Measurements from ENCODE around the gene COL9A3. TPM values are rescaled to one million over a fixed set of nuclear protein-coding genes. Genes with fewer than 3 reads are reported as not detected.
A peak's percentile ranks its signal among the peaks of the same experiment; 100 is the strongest.

COL9A3 gene
- total and polyA plus RNA-seq, 2 of the 8 experiments (the other 6 are each of a cell fraction or from before 2014, with no cell fraction given) = 21.7 to 80.1 TPM

DNA sequence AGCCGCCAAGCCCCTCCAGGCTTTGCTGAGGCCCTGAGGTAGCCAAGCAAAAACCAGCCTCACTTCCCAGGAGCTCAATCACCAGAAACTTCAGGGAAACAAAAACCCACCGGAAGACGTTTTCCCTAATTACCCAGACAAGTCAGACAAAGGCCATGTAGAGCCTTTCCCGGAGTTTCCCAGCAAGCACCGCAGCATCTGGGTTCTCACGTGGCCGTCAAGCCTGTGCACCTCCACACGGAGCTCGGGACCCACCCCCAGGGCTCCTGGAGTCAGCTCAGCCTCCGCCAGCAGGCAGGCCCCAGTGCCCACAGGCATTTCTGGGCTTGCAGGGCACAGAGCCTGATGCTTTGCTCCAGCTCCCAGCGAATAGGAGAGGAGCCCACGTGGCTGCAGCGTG, 30.7 kb upstream of the COL9A3 start:
- H2AK5ac ChIP-seq (ENCODE audit: low read depth, low read length) = no peak overlapping the region
- H3K4me3 ChIP-seq (ENCODE audit: extremely low read depth in 1 of 4, insufficient read depth in 2 of 4, low read depth in 3 of 4, low read length in 4 of 4) = no peak overlapping the region
- H3K79me1 ChIP-seq (ENCODE audit: low read depth, low read length) = no peaks in the 10 kb centered on the region
- H3K79me2 ChIP-seq (ENCODE audit: control insufficient read depth in 1 of 2, insufficient read depth in 2 of 2, low read length in 2 of 2) = no peaks in the 10 kb centered on the region
- no peaks in the 10 kb centered on the region for H3K23me2 ChIP-seq (ENCODE audit: low read depth, low read length)
- H3K27ac ChIP-seq (ENCODE audit: low read depth, low read length) = no peak overlapping the region
- TF ChIP-seq TAF1 (IDR thresholded peaks at IDR 0.05; ENCODE audit: low read depth, low read length) (no peak), EP300 (IDR thresholded peaks at IDR 0.05; ENCODE audit: borderline replicate concordance in 1 of 2, low read depth in 2 of 2, low read length in 2 of 2) (no peak), TCF12 (IDR thresholded peaks at IDR 0.05; ENCODE audit: low read depth, low read length) (no peak), EZH2 (IDR thresholded peaks at IDR 0.05; ENCODE audit: low read depth, low read length, severe bottlenecking) (no peak), EGR1 (IDR thresholded peaks at IDR 0.05; ENCODE audit: borderline replicate concordance, low read depth, low read length) (no peak), GABPA (IDR thresholded peaks at IDR 0.05; ENCODE audit: borderline replicate concordance, insufficient read depth, low read length) (no peak), POU5F1 (IDR thresholded peaks at IDR 0.05; ENCODE audit: low read depth, low read length) (no peak), SAP30 (IDR thresholded peaks at IDR 0.05; ENCODE audit: insufficient read depth, insufficient replicate concordance, low read length) (no peak), KDM5A (IDR thresholded peaks at IDR 0.05; ENCODE audit: low read length) (no peak)
- no peak overlapping the region for H3K14ac ChIP-seq (ENCODE audit: insufficient read length)
- ChIA-PET CTCF (ENCODE audit: partially characterized antibody) (interaction anchor here (0.8 to 1.9 kb wide), 8 partner anchors 22 to 240 kb away, joined by 3 to 5 read pairs (median 3); no protein-coding TSS in a partner anchor), POLR2A (ENCODE audit: partially characterized antibody) (no interaction called here)
- H4K8ac ChIP-seq (ENCODE audit: extremely low read depth, insufficient read depth, low read length) = peak overlapping the region; percentile 58; the same call in 1 of the 2 replicates
- peaks cover 0 to 2% (median under 1%) of the 10 kb centered on the region in 4 experiments; a peak in 3 of 7 replicates for H3K4me1 ChIP-seq (replicated peaks in 1 of 4; ENCODE audit: control insufficient read depth in 3 of 4, insufficient read depth in 4 of 4, low read length in 3 of 4)
- H3K23ac ChIP-seq (ENCODE audit: insufficient read length) = no peak overlapping the region
- H3K4me2 ChIP-seq (ENCODE audit: insufficient read depth in 1 of 2, low read depth in 2 of 2, low read length in 2 of 2) = no peak overlapping the region
- H2BK12ac ChIP-seq (ENCODE audit: low read depth, low read length) = no peak overlapping the region
- no peak for FAIRE-seq
- no peak overlapping the region for H2BK15ac ChIP-seq (ENCODE audit: low read length)
- no peak overlapping the region for H3K9ac ChIP-seq (replicated peaks in 1 of 4; ENCODE audit: extremely low read depth in 1 of 4, low read depth in 3 of 4, low read length in 3 of 4)
- H3K36me3 ChIP-seq (ENCODE audit: control insufficient read depth in 2 of 4, insufficient read depth in 4 of 4, low read length in 3 of 4) = no peaks in the 10 kb centered on the region
- no peak overlapping the region for H4K91ac ChIP-seq (replicated peaks; ENCODE audit: insufficient read length, low read length)
- H3K56ac ChIP-seq (replicated peaks; ENCODE audit: insufficient read length, low read depth, low read length) = no peak overlapping the region
- H4K5ac ChIP-seq (ENCODE audit: insufficient read length, low read depth, low read length) = no peak overlapping the region
- H2BK5ac ChIP-seq (ENCODE audit: low read depth, low read length) = no peak overlapping the region; the same call in 1 of the 2 replicates
- no peak overlapping the region for H2BK120ac ChIP-seq (replicated peaks; ENCODE audit: low read depth, low read length)
- 78% methylated on average over 13 of the region's 13 CpGs; no CpG with 5 or more reads in 1 of the 2 experiments for WGBS, 2 experiments (ENCODE audit: extremely low coverage in 1 of 2, insufficient coverage in 1 of 2, insufficient read length in 1 of 2, insufficient replicate concordance in 2 of 2, low coverage in 1 of 2, low lambda C conversion rate in 2 of 2, missing lambda C conversion rate in 1 of 2)
- no peaks in the 10 kb centered on the region for H4K20me1 ChIP-seq (replicated peaks in 1 of 2; ENCODE audit: control insufficient read depth in 1 of 2, insufficient read depth in 2 of 2, low read length in 2 of 2)
- H3K4ac ChIP-seq (replicated peaks; ENCODE audit: insufficient read length, low read depth, low read length) = no peak overlapping the region
- H2AFZ ChIP-seq (ENCODE audit: low read length) = no peak overlapping the region
- H3K18ac ChIP-seq (ENCODE audit: extremely low read depth, low read length) = no peak overlapping the region
- DNase-seq (ENCODE audit: low read depth in 1 of 2, low spot score in 2 of 2) = no peak
- H3K27me3 ChIP-seq (replicated peaks in 1 of 4; ENCODE audit: control insufficient read depth in 3 of 4, extremely low read depth in 1 of 4, insufficient read depth in 3 of 4, low read length in 3 of 4) = no peaks in the 10 kb centered on the region; a peak in 1 of 7 replicates
- no peak overlapping the region for H2BK20ac ChIP-seq (ENCODE audit: low read length)
- no peaks in the 10 kb centered on the region for H3K9me3 ChIP-seq (ENCODE audit: insufficient read depth in 2 of 2, low read depth in 1 of 2, low read length in 1 of 2)

All from H1 (cell line).